BLaER1 treated with 17β-estradiol and CSF1 and Interleukin-3, amounts not matched to agents 10 nM and 100 nM (cell line): ENCODE measurements around the gene PPP6R3.

Experiments used
- H3K27ac ChIP-seq, 11 experiments: shearing (Covaris generic); formaldehyde crosslinking; 2 replicates each; pipeline ENCODE4 v1.8.1; 2022
- H3K27me3 ChIP-seq, 11 experiments: shearing (Covaris generic); formaldehyde crosslinking; 2 replicates each; pipeline ENCODE4 v1.8.1; 2022
- H3K36me3 ChIP-seq, 11 experiments: shearing (Covaris generic); formaldehyde crosslinking; 2 replicates each; pipeline ENCODE4 v1.8.1; 2022
- H3K4me1 ChIP-seq, 10 experiments: shearing (Covaris generic); formaldehyde crosslinking; 2 replicates each; pipeline ENCODE4 v1.8.1; 2022
- H3K4me2 ChIP-seq, 11 experiments: shearing (Covaris generic); formaldehyde crosslinking; 2 replicates each; pipeline ENCODE4 v1.8.1; 2022
- H3K4me3 ChIP-seq, 10 experiments: shearing (Covaris generic); formaldehyde crosslinking; 2 replicates each; pipeline ENCODE4 v1.8.1; 2022
- H3K9ac ChIP-seq, 11 experiments: shearing (Covaris generic); formaldehyde crosslinking; 2 replicates each; pipeline ENCODE4 v1.8.1; 2022
- H3K9me3 ChIP-seq, 11 experiments: shearing (Covaris generic); formaldehyde crosslinking; replicated peaks in 1 of 11; 2 replicates each; pipeline ENCODE4 v1.8.1; 2022
- H4K20me1 ChIP-seq, 11 experiments: shearing (Covaris generic); formaldehyde crosslinking; 2 replicates each; pipeline ENCODE4 v1.8.1; 2022
- Cebpa-rat ChIP-seq, 11 experiments: shearing (Covaris generic); IDR thresholded peaks; 2 replicates each; pipeline ENCODE4 v1.8.1; 2022

The PPP6R3 gene

DNA sequence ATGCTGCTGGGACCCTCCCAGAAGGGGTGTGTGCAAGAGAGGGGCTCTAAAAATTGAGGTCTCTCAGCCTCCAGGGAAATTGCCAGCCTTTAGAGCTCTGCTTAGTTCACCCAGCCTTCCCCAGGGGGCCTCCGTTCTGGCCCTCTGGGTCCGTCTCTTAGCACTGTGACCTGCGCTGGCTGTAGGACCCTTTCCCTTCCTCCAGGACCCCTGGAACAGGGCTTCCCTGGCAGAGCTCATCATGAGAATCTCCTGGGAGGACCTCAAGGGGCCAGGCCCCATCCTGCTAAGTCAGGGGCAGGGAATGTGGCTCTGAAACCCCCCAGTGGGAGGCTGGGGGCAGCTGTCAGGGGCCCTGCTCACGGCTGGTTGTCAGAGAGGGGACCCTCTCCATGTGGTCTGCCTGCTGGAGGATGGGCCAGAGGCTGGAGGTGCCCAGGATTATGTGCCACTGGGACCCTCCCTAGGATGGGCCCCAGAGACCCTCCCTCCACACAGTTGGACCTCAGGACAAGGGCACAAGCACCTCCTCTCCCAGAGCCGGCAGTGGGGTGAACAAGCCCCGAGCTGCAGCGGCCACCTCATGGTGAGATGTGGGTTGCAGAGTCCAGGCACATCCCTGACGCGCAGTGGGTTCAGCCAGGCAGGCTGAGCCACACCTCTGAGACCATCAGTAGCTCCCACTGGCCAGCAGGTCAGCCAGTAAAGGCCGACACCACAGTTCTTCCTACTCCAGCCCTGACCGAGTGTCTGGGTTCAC, 196.6 kb downstream of the PPP6R3 start:
- Histone ChIP-seq H4K20me1 (peaks cover 0 to 47% (median 11%) of the 10 kb centered on the region in 11 experiments; a peak in 15 of 22 replicates), H3K36me3 (no peaks in the 10 kb centered on the region), H3K27me3 (peaks cover 0 to 63% (median 33%) of the 10 kb centered on the region in 11 experiments; a peak in 16 of 22 replicates), H3K4me3 (no peak overlapping the region), H3K9ac (no peak overlapping the region), H3K4me2 (peak overlapping the region in 5 of 11 experiments; percentile 4 to 99 (median 16); a peak in 2 of 22 replicates), H3K4me1 (peaks cover 19 to 59% (median 41%) of the 10 kb centered on the region in 10 experiments), H3K27ac (no peak overlapping the region), H3K9me3 (peaks cover 20 to 36% (median 28%) of the 10 kb centered on the region in 11 experiments)
- no peak for TF ChIP-seq Cebpa-rat (IDR thresholded peaks at IDR 0.05)

GRCh38 chr11:68658097-68658496, 197.5 kb downstream of the PPP6R3 start:
- TF ChIP-seq Cebpa-rat (IDR thresholded peaks at IDR 0.05): no peak
- H3K27ac ChIP-seq: no peak overlapping the region
- H3K9ac ChIP-seq: no peak overlapping the region
- H3K36me3 ChIP-seq: peaks cover 0 to 3% (median 0%) of the 10 kb centered on the region in 11 experiments; a peak in 1 of 22 replicates
- peaks cover 0 to 39% (median 11%) of the 10 kb centered on the region in 11 experiments; a peak in 14 of 22 replicates for H4K20me1 ChIP-seq
- H3K4me3 ChIP-seq: no peak overlapping the region
- peaks cover 14 to 56% (median 33%) of the 10 kb centered on the region in 10 experiments for H3K4me1 ChIP-seq
- peaks cover 0 to 67% (median 33%) of the 10 kb centered on the region in 11 experiments; a peak in 16 of 22 replicates for H3K27me3 ChIP-seq
- H3K9me3 ChIP-seq: peaks cover 27 to 45% (median 37%) of the 10 kb centered on the region in 11 experiments
- H3K4me2 ChIP-seq: peak overlapping the region in 6 of 11 experiments; percentile 76 to 99 (median 95); a peak in 10 of 22 replicates

DNA sequence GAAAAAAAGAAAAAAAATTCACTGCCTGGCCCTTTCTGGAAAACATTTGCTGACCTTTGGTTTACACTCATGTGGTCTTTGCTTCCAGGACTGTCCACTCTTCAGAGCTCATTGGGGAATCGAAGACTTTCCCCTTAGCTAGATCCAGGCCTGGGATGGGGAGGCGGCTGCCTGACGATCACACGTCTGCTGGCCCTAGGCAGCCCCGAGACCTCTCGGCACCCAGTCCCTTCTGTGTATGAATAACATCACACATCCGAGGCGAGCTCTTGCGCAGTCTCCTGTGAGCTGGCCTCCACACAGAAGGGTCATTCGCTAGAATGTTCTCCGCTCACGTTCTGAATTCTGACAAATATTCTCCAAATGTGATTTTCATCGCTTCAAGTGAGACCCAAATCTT, 198.1 kb downstream of the PPP6R3 start:
- peaks cover 0 to 3% (median 0%) of the 10 kb centered on the region in 11 experiments; a peak in 1 of 22 replicates for H3K36me3 ChIP-seq
- peaks cover 0 to 67% (median 33%) of the 10 kb centered on the region in 11 experiments; a peak in 16 of 22 replicates for H3K27me3 ChIP-seq
- H3K4me3 ChIP-seq: no peak overlapping the region
- no peak overlapping the region for H3K27ac ChIP-seq
- H3K4me1 ChIP-seq: peaks cover 13 to 58% (median 37%) of the 10 kb centered on the region in 10 experiments
- peak overlapping the region; percentile 42 to 99 (median 88); a peak in 21 of 22 replicates for H3K4me2 ChIP-seq
- peaks cover 0 to 34% (median 11%) of the 10 kb centered on the region in 11 experiments; a peak in 14 of 22 replicates for H4K20me1 ChIP-seq
- H3K9me3 ChIP-seq: peaks cover 27 to 49% (median 38%) of the 10 kb centered on the region in 11 experiments
- H3K9ac ChIP-seq: no peak overlapping the region
- no peak for TF ChIP-seq Cebpa-rat (IDR thresholded peaks at IDR 0.05)

GRCh38 chr11:68659158-68659921, 198.8 kb downstream of the PPP6R3 start:
- Histone ChIP-seq H3K4me1 (peaks cover 13 to 65% (median 44%) of the 10 kb centered on the region in 10 experiments), H3K9ac (peak overlapping the region in 3 of 11 experiments; percentile 17 to 64 (median 29); a peak in 3 of 22 replicates), H4K20me1 (peaks cover 0 to 33% (median 14%) of the 10 kb centered on the region in 11 experiments; a peak in 14 of 22 replicates), H3K9me3 (peaks cover 27 to 48% (median 35%) of the 10 kb centered on the region in 11 experiments), H3K27ac (peak overlapping the region in 4 of 11 experiments; percentile 5 to 59 (median 37); a peak in 5 of 22 replicates), H3K36me3 (peaks cover 0 to 3% (median 0%) of the 10 kb centered on the region in 11 experiments; a peak in 1 of 22 replicates), H3K27me3 (peaks cover 0 to 70% (median 37%) of the 10 kb centered on the region in 11 experiments; a peak in 16 of 22 replicates), H3K4me2 (peak overlapping the region; percentile 42 to 99 (median 88)), H3K4me3 (peak overlapping the region in 3 of 10 experiments; percentile 6 to 29 (median 11); a peak in 2 of 20 replicates)
- TF ChIP-seq Cebpa-rat (IDR thresholded peaks at IDR 0.05): peak in 3 of 11 experiments; percentile 48 to 74 (median 50); a peak in 3 of 22 replicates

- Histone ChIP-seq H3K9me3 (peaks cover 19 to 39% (median 26%) of the 10 kb centered on the region in 11 experiments), H3K9ac (no peak overlapping the region; a peak in 1 of 22 replicates), H3K36me3 (peaks cover 0 to 3% (median 0%) of the 10 kb centered on the region in 11 experiments; a peak in 1 of 22 replicates), H3K27me3 (peaks cover 0 to 77% (median 41%) of the 10 kb centered on the region in 11 experiments; a peak in 16 of 22 replicates), H3K4me3 (no peak overlapping the region), H3K4me2 (peak overlapping the region in 10 of 11 experiments; percentile 42 to 99 (median 89); a peak in 19 of 22 replicates), H3K27ac (no peak overlapping the region), H3K4me1 (peaks cover 13 to 74% (median 51%) of the 10 kb centered on the region in 10 experiments), H4K20me1 (peaks cover 0 to 33% (median 15%) of the 10 kb centered on the region in 11 experiments; a peak in 14 of 22 replicates)
- no peak for TF ChIP-seq Cebpa-rat (IDR thresholded peaks at IDR 0.05)
Observed at GRCh38 chr11:68660066-68660810, 199.7 kb downstream of the PPP6R3 start.

- H3K9ac ChIP-seq: no peak overlapping the region
Observed at GRCh38 chr11:68661014-68661413, 200.5 kb downstream of the PPP6R3 start.

GRCh38 chr11:68661697-68662603, 201.4 kb downstream of the PPP6R3 start:
- Histone ChIP-seq H3K9ac (no peak overlapping the region), H3K4me3 (no peak overlapping the region), H3K4me2 (peak overlapping the region in 1 of 11 experiments; percentile 99; a peak in 1 of 22 replicates), H3K36me3 (peaks cover 0 to 3% (median 0%) of the 10 kb centered on the region in 11 experiments; a peak in 1 of 22 replicates), H3K27ac (no peak overlapping the region), H3K9me3 (peaks cover 13 to 28% (median 17%) of the 10 kb centered on the region in 11 experiments), H3K4me1 (peaks cover 13 to 73% (median 51%) of the 10 kb centered on the region in 10 experiments), H3K27me3 (peaks cover 0 to 73% (median 39%) of the 10 kb centered on the region in 11 experiments; a peak in 16 of 22 replicates), H4K20me1 (peaks cover 0 to 29% (median 15%) of the 10 kb centered on the region in 11 experiments; a peak in 14 of 22 replicates)
- TF ChIP-seq Cebpa-rat (IDR thresholded peaks at IDR 0.05): no peak

More at GRCh38 chr11:68661014-68661413, 200.5 kb downstream of the PPP6R3 start:
- no peak for TF ChIP-seq Cebpa-rat (IDR thresholded peaks at IDR 0.05)
- H3K9me3 ChIP-seq: peaks cover 13 to 31% (median 19%) of the 10 kb centered on the region in 11 experiments
- peak overlapping the region in 5 of 11 experiments; percentile 88 to 99 (median 96); a peak in 7 of 22 replicates for H3K4me2 ChIP-seq
- H4K20me1 ChIP-seq: peaks cover 0 to 33% (median 15%) of the 10 kb centered on the region in 11 experiments; a peak in 14 of 22 replicates
- peaks cover 0 to 77% (median 41%) of the 10 kb centered on the region in 11 experiments; a peak in 16 of 22 replicates for H3K27me3 ChIP-seq
- H3K27ac ChIP-seq: no peak overlapping the region
- no peak overlapping the region for H3K4me3 ChIP-seq
- H3K36me3 ChIP-seq: peaks cover 0 to 3% (median 0%) of the 10 kb centered on the region in 11 experiments; a peak in 1 of 22 replicates
- H3K4me1 ChIP-seq: peaks cover 13 to 75% (median 51%) of the 10 kb centered on the region in 10 experiments
